NCI-H2227 (cell line): Measurements from ENCODE around the gene GNAS.
A peak's percentile ranks its signal among the peaks of the same experiment; 100 is the strongest.

Experiments
- DNase-seq: peaks from one replicate; lab custom pipeline; 2025; ENCODE audit not compliant: unreplicated experiment; lab: John Stamatoyannopoulos, UW

Gene GNAS

GRCh38 chr20:58896820-58897219, 44.3 kb downstream of the GNAS start:
- DNase-seq: no peak

- no peak for DNase-seq
These were observed 45.0 kb downstream of the GNAS start for GRCh38 chr20:58897488-58897887.

- peak; percentile 16 for DNase-seq
These were observed 46.3 kb downstream of the GNAS start for GRCh38 chr20:58898629-58899408.

- no peak for DNase-seq
These were observed 47.0 kb downstream of the GNAS start for GRCh38 chr20:58899512-58899911.

- no peak for DNase-seq
These were observed 47.9 kb downstream of the GNAS start for GRCh38 chr20:58900397-58900796.

- DNase-seq: no peak
These were observed 49.2 kb downstream of the GNAS start for GRCh38 chr20:58901488-58902402.

GRCh38 chr20:58903614-58904013, 51.1 kb downstream of the GNAS start:
- no peak for DNase-seq

- no peak for DNase-seq
These were observed 52.7 kb downstream of the GNAS start for GRCh38 chr20:58905236-58905635.

GRCh38 chr20:58906111-58906510, 53.6 kb downstream of the GNAS start:
- DNase-seq: no peak

- no peak for DNase-seq
These were observed 54.4 kb downstream of the GNAS start for GRCh38 chr20:58906894-58907293.

GRCh38 chr20:58907320-58908137, 55.0 kb downstream of the GNAS start:
- DNase-seq: peak; percentile 94

GRCh38 chr20:58908221-58908620, 55.7 kb downstream of the GNAS start:
- no peak for DNase-seq

- DNase-seq: no peak
These were observed 56.4 kb downstream of the GNAS start for GRCh38 chr20:58908941-58909340.

- no peak for DNase-seq
These were observed 57.1 kb downstream of the GNAS start for GRCh38 chr20:58909585-58909984.

- DNase-seq: no peak
These were observed 58.0 kb downstream of the GNAS start for GRCh38 chr20:58910473-58910872.

- DNase-seq: no peak
These were observed 58.8 kb downstream of the GNAS start for GRCh38 chr20:58911309-58911708.

- DNase-seq: no peak
These were observed 59.5 kb downstream of the GNAS start for GRCh38 chr20:58911970-58912369.

- DNase-seq: no peak
These were observed 60.6 kb downstream of the GNAS start for GRCh38 chr20:58913079-58913478.

- no peak for DNase-seq
These were observed 66.1 kb downstream of the GNAS start for GRCh38 chr20:58918621-58919020.

- DNase-seq: peak; percentile 92
These were observed 69.0 kb downstream of the GNAS start for GRCh38 chr20:58921564-58921963.

GRCh38 chr20:58922036-58922435, 69.5 kb downstream of the GNAS start:
- DNase-seq: no peak
